GM11168 (cell line): ENCODE measurements around the gene RXRA.

Experiments
- in situ Hi-C: fragments of 300-500 bp; cut with MboI; formaldehyde crosslinking; loops from one replicate; pipeline ENCODE4 v1.12.0; 2022; ENCODE audit warnings: low sequenced_read_pairs; ENCODE audit not compliant: unreplicated experiment

The RXRA gene

DNA sequence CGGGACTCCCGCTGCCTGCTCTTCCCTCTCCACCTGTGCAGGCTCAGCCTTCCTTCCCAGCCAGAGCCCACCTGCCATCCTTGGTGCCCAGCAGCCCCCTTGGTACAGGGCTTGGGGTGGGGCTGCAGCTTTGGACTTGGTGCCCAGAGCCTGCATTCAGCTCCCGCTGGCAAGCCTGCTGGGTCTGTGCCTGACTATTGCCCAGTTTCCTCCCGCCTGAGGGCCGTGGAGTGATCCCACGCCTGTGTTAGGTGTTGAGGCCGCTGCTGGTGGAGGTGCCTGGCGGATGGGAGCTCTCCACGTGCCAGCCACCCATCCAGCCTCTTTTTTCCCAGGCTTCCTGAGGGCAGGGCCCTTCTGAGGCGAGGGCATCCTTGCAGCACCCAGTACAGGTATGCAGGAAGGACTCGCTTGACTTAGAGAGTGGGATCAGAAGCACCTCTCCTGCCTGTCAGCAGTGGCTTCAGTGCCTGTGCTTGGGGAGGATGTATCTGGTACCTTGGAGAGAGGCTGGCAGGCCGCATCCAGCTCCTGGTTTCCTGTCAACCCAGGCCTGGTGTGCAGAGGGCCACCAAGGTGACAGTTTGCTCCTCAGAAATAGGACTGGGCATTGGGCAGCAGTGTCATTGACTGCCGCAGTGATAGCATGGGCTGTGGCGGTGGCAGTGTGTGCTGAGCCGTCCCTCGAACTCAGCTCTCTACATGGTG is 7.8 kb downstream of the RXRA start:
- in situ Hi-C loops: no loop called here

DNA sequence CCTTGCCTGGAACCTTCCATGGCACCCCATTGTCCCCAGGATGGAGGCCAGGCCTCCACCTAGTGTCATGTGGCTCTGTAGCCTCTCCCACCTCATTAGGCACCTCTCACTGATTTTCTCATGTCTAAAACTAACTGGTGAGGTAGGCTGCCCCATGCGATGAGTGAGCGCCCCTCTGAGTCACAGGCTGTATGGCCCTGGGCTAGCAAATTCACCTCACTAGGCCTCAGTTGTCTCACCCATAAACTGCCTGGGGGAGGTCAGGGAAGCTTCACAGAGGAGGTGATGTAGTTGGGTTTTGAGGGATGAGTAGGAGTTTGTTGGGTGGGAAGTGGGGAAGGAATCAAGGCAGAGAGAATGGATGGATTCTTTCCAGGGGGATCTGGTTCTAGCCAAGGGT is 8.8 kb downstream of the RXRA start:
- in situ Hi-C loops: no loop called here

DNA sequence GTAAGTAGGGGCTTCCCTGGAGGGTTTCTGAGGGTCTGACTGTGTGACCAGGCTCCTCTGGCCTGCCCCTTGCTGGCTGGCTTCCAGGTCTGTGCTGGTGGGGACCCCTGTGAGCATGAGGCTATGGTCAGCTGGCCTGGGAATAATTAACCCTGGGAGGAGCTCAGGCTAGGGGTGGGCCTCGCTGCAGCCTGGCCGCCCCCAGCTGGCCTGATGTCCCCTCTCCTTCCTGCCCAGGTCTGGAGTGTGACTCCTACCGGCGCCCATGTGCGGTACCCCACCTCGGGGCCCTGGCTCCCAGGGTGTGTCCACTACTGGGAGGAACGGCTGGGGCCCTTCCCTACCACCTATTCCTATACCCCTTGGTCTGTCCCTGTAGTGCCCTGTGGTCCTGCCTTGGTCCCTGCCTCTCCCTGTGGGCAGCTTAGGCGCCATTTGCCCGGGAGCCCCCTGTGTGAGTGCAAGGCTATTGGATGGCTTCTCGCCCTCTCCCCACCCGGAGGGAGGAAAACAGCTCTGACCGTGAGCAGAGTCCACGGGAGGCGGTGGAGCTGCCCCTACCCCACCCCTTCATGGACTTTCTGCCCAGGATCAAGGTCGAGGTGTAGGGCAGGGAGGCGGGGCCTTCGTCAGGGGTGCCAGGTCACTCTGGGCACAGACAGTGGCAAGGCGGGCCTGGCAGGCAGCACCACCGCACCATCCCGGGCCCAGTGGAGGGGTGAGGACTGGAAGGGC is 9.4 kb downstream of the RXRA start:
- in situ Hi-C loops: no loop called here

DNA sequence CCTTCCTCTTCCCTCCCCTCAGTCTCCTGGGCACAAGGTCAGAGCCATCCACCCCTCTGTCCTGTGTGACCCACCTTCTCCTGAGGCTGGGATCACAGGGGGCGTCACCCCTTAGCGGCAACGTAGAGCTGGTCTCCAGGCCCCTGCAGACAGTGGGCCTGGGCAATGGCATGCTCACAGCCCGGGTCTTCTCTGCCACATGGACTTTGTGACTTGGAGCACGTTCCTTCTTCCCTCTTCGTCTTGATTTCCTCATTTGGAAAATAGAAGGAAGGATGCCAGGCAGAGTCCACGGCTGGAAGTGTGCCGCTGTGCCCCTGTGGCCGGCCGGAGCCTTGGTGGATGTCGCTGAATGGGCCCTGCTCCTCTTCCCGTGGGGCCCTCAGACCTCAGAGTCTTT is 10.0 kb downstream of the RXRA start:
- in situ Hi-C loops: no loop called here

DNA sequence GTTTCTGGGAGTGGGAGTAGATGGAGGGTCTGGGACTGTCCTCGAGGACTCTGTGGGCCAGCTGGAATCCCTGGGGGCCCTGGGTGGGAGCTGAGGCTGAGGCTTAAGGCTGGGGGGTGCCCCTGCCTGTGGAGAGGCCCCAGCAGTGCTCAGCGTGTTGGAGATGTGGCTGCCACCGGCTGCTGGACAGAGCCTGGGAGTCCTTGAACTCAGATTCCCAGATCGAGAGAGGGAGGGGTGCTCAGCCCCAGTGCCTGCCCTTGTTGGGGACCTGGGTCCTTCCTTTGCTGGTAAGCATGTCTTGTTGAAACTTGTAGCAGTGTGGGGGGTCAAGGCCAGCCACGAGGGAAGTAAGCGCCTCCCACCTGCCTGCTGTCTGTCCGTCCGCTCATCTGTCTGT is 10.7 kb downstream of the RXRA start:
- in situ Hi-C loops: no loop called here

DNA sequence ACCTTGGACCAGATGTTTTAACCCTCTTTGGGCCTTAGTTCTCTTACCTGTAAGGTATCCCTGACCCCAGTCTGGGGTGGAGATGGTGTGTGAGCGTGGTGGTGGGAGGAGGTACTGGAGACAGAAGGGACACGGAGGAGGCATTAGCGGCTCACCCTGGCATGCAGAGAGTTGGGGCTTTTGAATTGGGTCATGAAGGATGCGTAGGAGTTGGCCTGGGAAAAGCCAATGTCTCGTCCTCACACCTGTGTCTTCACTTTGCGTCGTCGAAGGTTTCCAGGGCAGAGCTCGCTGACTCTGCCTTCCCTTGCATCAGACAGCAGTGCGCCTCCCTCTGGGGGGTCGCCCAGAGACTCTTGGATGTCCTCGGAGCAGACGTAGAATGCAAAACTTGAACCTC is 11.2 kb downstream of the RXRA start:
- in situ Hi-C loops: no loop called here

DNA sequence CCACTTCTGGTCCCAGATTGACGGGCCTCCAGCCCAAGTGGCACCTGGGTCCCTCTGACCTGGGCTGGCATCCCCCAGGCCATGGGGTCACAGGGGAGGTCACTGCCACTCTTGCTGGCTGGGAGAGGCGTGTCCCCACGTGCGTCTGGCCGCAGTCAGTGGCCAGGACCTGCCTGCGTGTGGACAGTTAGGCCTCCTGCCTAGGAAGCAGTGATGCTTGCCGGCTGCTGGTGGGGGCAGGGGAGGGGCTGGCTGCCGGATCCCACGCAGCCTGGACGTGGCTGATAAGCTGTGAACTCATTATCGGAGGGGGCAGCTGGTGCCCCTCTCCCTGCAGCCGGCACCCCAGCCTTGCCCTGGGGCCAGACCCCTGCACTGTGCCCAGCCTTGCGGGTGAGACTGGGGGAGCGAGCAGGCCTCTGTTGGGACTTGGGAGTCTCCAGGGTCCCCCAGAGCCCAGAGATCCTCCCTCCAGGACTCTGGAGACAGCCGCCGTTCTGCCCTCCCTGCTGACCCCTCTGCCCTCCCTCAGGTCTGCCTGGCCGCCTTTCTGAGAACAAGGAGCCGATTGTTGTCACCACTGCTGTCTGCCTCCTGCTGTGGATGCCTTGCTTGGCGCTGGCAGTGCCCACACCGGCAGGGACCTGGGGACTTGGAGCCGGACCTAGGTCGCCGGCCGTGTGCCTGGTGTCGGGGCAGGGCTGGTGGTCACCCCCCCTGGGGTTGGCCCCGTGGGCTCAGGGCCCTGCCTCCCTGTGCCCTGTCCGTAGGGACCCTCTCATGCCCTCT is 12.3 kb downstream of the RXRA start:
- in situ Hi-C loops: no loop called here

DNA sequence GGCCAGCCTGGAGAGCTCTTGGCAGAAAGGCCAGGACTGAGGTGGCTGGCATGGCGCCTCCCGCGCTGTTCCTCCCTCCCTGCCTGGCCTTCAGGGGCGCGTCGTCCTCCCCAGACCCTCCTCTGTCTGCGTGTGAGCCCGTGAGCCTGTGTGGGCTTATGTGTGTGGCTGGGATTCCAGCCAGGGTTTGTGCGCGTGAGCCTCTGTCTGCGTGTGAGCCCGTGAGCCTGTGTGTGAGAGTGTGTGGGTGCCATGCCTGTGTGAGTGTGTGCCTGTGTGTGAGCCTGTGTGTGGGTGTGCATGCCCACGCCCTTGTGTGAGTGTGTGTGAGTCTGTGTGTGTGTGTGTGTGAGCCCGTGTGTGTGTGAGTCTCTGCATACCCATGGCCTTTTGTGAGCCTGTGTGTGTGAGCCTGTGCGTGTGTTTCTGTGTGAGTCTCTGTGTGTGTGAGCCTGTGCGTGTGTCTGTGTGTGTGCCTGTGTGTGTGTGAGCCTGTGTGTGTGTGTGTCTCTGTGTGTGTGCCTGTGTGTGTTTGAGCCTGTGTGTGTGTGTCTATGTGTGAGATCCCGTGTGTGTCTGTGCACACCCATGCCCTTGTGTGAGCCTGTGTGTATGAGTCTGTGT is 13.0 kb downstream of the RXRA start:
- in situ Hi-C loops: no loop called here

DNA sequence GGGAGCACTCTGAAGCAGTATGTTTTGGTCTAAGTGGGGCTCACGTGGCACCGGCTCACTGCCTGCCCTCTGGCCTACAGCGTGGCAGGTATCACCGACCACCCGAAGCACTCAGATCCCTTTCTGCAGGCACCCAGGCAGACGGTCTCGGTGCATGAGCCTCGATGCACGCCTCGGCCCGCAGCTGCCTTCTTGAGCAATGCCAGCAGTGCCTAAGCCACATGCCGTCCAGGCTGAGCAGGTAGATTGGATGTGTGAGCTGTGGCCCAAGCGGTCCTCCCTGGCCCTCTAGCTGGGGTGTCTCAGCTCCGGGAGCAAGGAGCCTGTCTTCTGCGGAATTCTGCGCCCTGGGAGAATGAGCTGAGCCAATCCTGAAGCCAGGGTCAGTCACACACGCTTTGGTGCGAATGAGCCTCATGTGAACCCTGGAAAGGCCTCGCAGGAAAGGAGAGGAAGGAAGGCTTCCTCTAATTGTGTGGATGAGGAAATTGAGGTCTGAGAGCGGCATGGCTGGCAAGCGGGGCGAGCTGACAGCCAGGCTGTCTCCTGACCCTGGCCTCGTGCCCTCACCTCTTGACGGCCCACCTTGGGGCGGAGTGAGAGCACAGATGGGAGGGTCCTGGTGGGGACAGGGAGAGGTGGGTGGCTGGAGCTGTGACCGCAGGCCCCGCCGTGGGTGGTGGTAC is 14.4 kb downstream of the RXRA start:
- in situ Hi-C loops: no loop called here

DNA sequence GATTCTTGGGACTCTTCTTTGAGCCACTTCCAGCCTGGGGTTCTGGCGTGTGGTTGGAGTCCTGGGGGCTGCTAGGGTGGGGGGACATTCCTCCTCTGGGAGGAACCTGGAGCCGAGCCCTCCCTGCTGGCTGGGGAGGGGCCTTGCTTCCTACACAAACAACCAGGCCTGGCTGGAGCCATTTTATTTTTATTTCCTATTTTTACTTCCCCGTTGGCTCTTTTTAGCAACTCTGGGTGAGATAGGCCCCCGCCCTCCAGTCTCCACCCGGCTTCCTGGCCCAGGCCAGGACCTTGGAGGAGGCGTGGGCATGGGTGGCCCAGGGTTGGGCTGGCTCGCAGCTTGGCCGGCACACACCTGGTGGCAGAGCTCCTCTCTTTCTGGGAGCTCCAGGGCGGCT is 15.1 kb downstream of the RXRA start:
- in situ Hi-C loops: no loop called here

DNA sequence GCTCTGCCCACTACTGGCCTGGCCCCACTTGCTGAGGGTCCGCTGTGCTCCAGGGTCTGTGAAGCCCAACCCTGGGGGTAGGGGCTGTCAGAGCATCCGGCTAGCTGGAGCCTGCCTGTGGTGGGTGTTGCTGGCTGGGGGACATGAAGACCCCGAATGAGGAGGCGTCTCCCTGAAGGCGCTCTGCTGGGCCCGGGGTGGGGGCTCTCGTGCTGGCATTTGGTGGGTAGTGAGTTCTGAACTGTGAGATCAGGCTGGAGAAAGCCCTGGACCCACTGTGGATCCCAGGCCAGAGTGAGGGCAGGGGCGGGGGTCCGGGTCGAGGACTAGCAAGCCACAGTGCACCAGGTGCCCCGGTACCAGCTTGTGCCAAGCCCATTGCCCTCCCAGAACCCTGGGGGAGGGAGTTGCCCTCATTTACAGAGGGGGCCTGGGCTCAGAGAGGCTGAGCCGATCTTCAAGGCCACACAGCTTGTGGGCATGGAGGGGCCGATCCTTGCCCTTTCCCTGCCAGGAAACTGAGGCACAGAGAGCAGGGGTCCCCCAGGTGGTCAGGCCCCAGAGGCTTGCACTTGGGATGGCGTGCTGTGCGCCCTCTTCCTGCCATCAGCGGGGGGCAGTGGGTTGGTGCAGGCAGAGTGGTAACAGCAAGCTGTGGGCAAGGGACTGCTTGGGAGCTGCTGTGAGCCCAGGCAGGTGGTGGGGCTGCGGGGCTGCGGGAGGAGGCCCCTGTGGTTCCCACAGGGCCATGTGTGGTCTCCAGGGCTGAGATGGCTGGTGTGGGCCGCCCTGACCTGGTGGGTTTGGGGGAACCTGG is 15.9 kb downstream of the RXRA start:
- in situ Hi-C loops: no loop called here

DNA sequence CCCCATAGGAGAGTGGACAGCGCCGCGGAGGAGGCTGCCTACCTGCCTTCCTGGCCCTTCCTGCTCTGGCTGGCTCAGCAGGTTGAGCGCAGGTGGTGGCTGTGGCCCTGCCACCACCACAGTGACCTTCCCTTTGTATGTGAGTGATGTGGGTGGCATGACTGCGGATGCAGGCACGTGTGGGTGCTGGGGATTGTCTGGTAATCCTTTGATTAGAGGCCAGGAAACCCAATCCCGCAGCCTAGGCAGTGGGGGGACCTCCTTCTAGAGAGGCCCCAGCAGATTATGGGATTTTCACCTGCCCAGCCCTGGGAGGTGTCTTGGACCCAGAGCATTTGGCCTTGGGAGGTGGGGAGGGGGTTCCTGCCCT is 16.5 kb downstream of the RXRA start:
- in situ Hi-C loops: no loop called here

DNA sequence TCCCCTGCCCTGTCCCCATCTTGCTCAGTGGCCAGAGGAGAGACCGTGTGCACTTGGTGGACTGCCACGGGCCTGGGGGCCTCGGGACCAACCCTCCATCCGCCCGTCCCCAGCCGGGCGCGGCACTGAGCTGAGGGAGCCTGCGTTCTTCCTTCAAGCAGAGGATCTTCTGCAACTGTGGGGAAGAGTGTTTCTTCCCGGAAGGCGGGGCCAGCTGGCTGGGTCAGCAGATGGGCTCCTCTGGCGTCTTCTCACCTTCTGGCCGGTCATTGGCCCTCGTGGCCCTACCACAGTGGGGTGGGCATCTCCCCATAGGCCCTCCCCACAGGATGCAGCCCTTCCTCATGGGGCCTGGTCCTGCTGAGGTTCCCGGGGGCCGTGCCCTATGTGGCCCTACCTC is 17.4 kb downstream of the RXRA start:
- in situ Hi-C loops: no loop called here

DNA sequence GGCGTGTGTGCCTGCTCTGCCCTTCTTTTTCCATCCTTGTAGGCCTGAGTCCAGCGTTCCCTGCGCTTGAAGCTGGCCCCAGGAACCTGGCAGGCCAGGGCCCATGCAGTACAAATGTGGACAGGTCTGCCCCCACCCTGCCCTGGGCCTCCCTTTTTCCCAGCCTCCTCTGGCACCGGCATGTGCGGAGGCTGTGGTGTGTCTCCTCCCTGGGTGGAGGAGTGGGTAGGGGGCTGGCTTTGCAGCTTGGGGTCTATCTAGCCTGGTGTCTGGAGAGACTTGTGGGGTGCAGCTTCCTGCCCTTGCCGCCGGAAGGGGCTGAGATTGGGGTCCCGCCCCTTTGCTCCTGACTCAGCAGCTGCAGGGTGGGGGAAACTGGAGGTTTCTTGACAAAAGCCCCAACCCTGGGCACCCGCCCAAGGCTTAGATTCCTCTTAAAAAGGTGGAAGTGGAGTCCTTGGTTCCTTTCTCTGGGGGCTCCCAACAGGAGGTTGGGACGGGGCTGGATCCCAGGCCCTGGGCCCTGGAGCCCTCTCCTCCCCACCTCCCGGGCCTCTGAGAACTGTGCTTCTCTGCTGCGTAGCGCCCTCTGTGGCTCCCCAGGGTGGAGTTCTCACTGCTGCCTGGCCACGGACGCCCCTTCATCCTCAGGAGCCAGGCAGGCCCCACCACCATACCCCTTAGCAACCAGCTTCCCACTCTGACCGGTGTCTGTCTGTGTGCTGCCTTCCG is 18.0 kb downstream of the RXRA start:
- in situ Hi-C loops: no loop called here

DNA sequence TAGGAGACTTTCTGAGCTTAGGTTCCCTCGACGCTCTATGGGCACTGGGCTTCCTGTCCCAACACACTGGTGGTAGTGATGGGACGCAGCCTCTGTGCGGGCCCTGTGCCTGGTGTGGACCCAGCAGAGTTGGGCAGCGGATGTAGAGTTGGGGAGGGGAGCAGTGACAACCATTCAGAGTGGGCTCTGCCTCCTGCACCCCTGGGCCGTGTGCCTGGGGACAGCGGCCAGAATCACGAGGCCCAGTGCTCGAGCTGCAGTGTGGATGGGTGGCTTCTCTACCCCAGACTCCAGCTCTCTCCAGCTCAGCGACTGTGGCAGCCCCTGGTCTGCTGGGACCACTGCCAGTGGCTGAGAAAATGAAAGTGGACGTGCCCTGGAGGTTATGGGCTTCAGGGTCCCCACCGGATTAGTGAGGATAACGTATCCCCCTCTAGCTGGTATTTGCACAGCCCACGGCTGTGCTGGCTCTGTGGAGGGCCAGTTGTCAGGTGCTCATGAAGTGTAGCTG is 18.6 kb downstream of the RXRA start:
- in situ Hi-C loops: no loop called here

DNA sequence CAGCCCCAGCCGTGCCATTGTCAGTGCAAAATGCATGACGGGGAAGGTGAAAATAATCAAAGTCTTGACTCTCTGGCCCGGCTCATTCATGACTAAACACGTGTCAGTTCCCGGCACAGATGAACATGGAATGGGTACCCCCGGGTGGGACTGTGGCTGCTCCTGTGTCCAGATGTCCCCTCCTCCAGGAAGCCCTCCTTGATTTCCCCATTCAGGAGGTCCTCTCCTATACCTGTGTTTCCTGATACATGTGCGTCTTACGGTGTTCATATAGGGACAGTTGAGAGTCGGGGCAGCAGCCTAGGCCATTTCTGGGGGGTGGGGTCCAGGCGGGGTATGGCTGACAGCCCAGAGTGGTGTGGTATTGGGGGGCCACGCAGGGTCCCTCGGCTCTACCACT is 19.5 kb downstream of the RXRA start:
- in situ Hi-C loops: no loop called here

DNA sequence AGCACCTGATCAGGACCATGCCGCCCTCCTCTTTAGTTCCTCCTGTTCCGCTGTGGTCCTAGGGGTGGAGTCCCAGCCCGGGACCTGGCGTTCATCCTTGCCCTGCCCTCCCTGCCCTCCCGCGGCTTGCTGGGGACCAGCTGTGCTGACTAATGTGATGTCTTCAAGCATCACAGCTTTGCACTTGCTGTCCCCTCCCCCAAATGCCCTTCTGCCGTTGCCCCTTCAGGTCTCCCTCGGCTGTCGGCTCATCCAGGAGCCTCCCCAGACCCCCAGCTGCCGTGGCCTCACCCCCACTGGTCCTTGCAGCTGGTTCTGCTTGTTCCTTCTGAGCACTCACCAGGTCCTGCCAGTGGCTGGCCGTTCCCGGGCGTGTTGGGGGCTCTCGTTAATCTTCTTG is 19.9 kb downstream of the RXRA start:
- in situ Hi-C loops: no loop called here

DNA sequence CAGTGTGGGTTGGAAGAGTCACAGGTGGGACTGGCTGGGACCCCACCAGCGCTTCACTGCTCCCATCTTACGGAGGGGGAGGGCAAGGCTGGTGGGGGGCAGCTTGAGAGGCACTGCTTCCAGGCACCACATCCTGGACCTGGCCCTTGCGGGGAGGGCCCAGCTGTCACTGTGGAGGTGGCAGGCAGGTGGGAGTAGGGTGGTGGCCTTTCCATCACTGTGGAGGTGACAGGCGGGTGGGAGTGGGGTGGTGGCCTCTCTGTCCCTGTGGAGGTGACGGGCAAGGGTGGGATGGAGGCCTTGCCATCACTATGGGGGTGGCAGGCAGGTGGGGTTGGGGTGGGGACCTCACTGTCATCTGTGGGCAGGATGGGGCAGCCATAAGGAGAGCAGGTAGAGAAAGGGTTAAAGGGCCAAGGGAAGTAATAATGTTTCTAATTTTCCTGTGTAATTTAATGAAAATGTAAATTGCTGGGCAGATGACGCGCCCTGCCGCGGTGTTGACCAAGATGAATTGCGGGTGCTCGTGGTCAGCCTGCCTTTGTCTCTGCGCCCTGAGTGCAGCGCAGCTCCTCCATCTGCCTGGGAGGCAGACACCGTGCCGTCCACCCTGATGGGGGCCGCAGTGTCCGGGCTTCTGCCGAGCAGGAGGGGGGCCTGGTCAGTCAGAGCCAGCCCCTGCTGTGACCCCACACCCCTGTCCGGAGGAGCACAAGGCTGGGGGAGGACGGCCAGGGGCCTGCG is 20.8 kb downstream of the RXRA start:
- in situ Hi-C loops: no loop called here
